HG02884 (cell line): ENCODE results near the gene E2F1.
"Not testable (repeated sequence)": the region's sequence is repeated elsewhere in the genome, so short reads cannot be mapped to it uniquely, and the experiment has no call there.

ENCODE experiments used
- ATAC-seq: cut with Tn5 transposase; IDR thresholded peaks from one replicate; pipeline ENCODE4 v1.9.1; 2021; ENCODE audit warnings: mild to moderate bottlenecking, moderate library complexity; ENCODE audit not compliant: unreplicated experiment

Gene E2F1

GRCh38 chr20:33659341-33660034 lies 26.7 kb downstream of the E2F1 start:
- ATAC-seq: no peak

GRCh38 chr20:33658929-33659328 lies 27.3 kb downstream of the E2F1 start:
- ATAC-seq: no peak

- no peak for ATAC-seq
Measured at GRCh38 chr20:33658510-33658909, 27.7 kb downstream of the E2F1 start.

- no peak for ATAC-seq
Measured at GRCh38 chr20:33657704-33658095, 28.5 kb downstream of the E2F1 start.

- no peak for ATAC-seq
Measured at GRCh38 chr20:33656783-33657703, 29.1 kb downstream of the E2F1 start.

- no peak for ATAC-seq
Measured at GRCh38 chr20:33656010-33656782, 30.0 kb downstream of the E2F1 start.

- ATAC-seq: no peak
Measured at GRCh38 chr20:33655164-33655563, 31.0 kb downstream of the E2F1 start.

GRCh38 chr20:33654680-33655161 lies 31.5 kb downstream of the E2F1 start:
- ATAC-seq: no peak

- no peak for ATAC-seq
Measured at GRCh38 chr20:33653900-33654596, 32.1 kb downstream of the E2F1 start.

- ATAC-seq: no peak
Measured at GRCh38 chr20:33653218-33653899, 32.8 kb downstream of the E2F1 start.

GRCh38 chr20:33651562-33652048 lies 34.6 kb downstream of the E2F1 start:
- ATAC-seq: no peak

GRCh38 chr20:33650753-33651561 lies 35.2 kb downstream of the E2F1 start:
- no peak for ATAC-seq

- ATAC-seq: no peak
Measured at GRCh38 chr20:33650111-33650752, 36.0 kb downstream of the E2F1 start.

GRCh38 chr20:33649201-33649681 lies 36.9 kb downstream of the E2F1 start:
- ATAC-seq: no peak

- ATAC-seq: no peak
Measured at GRCh38 chr20:33648396-33649004, 37.7 kb downstream of the E2F1 start.

- no peak for ATAC-seq
Measured at GRCh38 chr20:33647603-33648395, 38.4 kb downstream of the E2F1 start.

- not testable (repeated sequence) for ATAC-seq
Measured at GRCh38 chr20:33646959-33647602, 39.1 kb downstream of the E2F1 start.
